Measurements from ENCODE around the gene SMIM29.

The SMIM29 gene

GRCh38 chr6:34242252-34243130 lies 6.3 kb downstream of the SMIM29 start:
- Mint-ChIP-seq H3K27me3 (ENCODE audit: low read depth, poor library complexity) (no peaks in the 10 kb centered on the region), H3K27ac (peak overlapping the region; percentile 39), H3K4me1 (peaks cover 74% of the 10 kb centered on the region), H3K9me3 (no peaks in the 10 kb centered on the region), H3K36me3 (ENCODE audit: low read depth) (peaks cover 41% of the 10 kb centered on the region), H3K4me3 (no peak overlapping the region)
- TF ChIP-seq CTCF (IDR thresholded peaks at IDR 0.05) = no peak
- no peak for DNase-seq

- no peaks in the 10 kb centered on the region for H3K9me3 Mint-ChIP-seq
- no peaks in the 10 kb centered on the region for H3K27me3 Mint-ChIP-seq (ENCODE audit: low read depth, poor library complexity)
- H3K36me3 Mint-ChIP-seq (ENCODE audit: low read depth) = peaks cover 41% of the 10 kb centered on the region
- H3K4me1 Mint-ChIP-seq = peaks cover 74% of the 10 kb centered on the region
- DNase-seq = no peak
- TF ChIP-seq CTCF (IDR thresholded peaks at IDR 0.05) = no peak
- H3K27ac Mint-ChIP-seq = no peak overlapping the region
- no peak overlapping the region for H3K4me3 Mint-ChIP-seq
Observed at GRCh38 chr6:34241351-34242215, 7.2 kb downstream of the SMIM29 start.

- TF ChIP-seq CTCF (IDR thresholded peaks at IDR 0.05) = no peak
- Mint-ChIP-seq H3K9me3 (no peaks in the 10 kb centered on the region), H3K27me3 (ENCODE audit: low read depth, poor library complexity) (no peaks in the 10 kb centered on the region), H3K4me1 (peaks cover 65% of the 10 kb centered on the region), H3K4me3 (peak overlapping the region; percentile 30), H3K27ac (no peak overlapping the region), H3K36me3 (ENCODE audit: low read depth) (peaks cover 38% of the 10 kb centered on the region)
- no peak for DNase-seq
Observed at GRCh38 chr6:34240329-34241248, 8.2 kb downstream of the SMIM29 start.

- peaks cover 37% of the 10 kb centered on the region for H3K36me3 Mint-ChIP-seq (ENCODE audit: low read depth)
- no peaks in the 10 kb centered on the region for H3K27me3 Mint-ChIP-seq (ENCODE audit: low read depth, poor library complexity)
- peak overlapping the region; percentile 30 for H3K4me3 Mint-ChIP-seq
- TF ChIP-seq CTCF (IDR thresholded peaks at IDR 0.05) = no peak
- no peak overlapping the region for H3K27ac Mint-ChIP-seq
- H3K9me3 Mint-ChIP-seq = no peaks in the 10 kb centered on the region
- H3K4me1 Mint-ChIP-seq = peaks cover 59% of the 10 kb centered on the region
- no peak for DNase-seq
Observed at GRCh38 chr6:34239893-34240292, 8.9 kb downstream of the SMIM29 start.

- H3K36me3 Mint-ChIP-seq (ENCODE audit: low read depth) = peaks cover 37% of the 10 kb centered on the region
- no peak for DNase-seq
- peak overlapping the region; percentile 64 for H3K27ac Mint-ChIP-seq
- no peaks in the 10 kb centered on the region for H3K27me3 Mint-ChIP-seq (ENCODE audit: low read depth, poor library complexity)
- peak overlapping the region; percentile 88 for H3K4me3 Mint-ChIP-seq
- peaks cover 60% of the 10 kb centered on the region for H3K4me1 Mint-ChIP-seq
- no peaks in the 10 kb centered on the region for H3K9me3 Mint-ChIP-seq
- no peak for TF ChIP-seq CTCF (IDR thresholded peaks at IDR 0.05)
Observed at GRCh38 chr6:34239500-34239825, 9.3 kb downstream of the SMIM29 start.

Measured in nephron progenitor cell (in vitro differentiated cells).